ENCODE data around the gene GPR152.

Gene GPR152

DNA sequence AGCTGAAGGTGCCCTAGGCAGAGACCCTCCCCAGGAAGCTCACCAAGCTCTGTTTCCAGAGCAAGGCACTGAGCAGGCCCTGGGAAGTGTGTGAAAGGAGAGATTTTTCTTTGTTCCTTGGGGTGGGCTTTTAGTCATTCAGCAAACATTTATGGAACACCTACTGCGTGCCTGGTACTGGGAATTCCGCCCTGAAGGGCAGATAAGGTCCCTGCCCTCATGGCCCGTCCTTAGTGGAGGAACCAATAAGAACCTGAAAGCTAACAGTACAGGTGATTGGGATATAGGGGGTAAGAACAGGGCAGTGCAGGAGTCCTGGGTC lies 12.6 kb upstream of the GPR152 start:
- DNase-seq (ENCODE audit: low spot score): no peak

DNA sequence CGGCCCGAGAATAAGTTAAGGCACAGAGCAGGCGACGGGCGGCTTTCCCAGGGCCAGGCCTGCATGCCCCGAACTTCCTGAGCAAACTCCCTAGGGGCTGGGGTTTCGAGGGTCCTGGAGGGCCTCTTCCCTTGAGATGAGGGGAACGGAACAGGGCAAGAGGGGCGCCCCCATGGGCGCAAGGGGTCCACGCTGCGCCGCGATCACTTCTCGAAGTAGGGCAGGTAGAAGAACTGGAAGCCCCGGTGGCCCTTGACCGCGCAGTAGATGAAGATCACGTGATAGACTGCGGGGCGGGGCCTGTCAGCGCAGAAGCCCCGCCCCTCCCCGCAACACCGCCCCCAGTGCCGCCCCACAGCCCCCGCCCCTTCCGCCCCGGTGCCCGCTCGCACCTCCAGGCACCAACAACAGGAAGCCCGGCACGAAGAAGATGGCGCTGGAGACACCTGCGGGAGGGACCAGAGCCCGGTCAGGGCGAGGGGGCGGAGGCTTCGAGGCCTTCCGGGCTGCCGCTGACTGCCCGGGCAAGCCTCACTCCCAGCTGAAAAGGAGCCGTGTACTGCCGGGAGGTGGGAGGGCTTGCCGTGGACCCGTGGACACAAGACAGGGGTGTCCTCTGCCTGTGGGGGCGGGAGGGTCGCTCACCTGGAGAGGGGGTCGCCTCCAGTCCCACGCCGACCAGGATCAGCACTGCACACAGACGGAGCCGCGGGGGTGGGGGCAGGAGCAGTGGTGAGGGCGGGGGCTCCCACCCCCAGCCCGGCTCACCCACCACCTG lies 12.1 kb upstream of the GPR152 start:
- DNase-seq (ENCODE audit: low spot score): peak; percentile 85

DNA sequence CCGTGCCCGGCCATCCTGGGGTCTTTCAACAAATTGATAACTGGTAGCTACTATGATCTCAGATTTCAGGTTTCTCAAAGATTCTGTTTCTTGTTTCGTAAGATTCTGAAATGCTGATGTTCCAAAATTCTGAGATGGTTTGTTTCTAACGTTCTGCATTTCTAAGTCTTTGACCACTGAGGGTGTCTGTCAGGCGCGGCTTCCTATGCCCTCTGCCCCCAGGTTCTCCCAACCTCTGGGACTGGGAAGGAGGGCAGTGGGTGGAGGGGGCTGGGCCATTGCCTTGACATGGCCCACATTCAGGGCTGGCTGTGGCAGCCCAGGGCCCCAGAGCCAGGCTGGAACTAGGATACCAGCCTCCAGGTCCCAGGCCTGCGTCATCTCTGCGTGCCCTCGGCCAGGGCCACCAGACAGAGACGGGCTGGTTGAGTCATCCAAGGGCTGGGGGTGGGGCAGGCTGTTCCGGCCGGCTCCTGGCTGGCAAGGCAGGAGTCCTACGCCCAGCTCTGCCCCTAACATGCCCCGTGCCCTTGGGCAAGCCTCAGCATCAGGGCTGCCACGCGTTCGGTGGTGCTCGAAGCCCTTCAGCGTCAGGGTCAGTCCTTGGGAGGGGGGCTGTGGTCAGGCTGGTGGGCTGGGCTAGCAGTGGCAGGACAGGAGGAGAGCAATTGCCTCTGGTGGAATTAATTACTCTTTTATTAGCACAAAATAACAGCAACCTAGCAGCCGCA lies 11.3 kb upstream of the GPR152 start:
- DNase-seq (ENCODE audit: low spot score): peak; percentile 72

DNA sequence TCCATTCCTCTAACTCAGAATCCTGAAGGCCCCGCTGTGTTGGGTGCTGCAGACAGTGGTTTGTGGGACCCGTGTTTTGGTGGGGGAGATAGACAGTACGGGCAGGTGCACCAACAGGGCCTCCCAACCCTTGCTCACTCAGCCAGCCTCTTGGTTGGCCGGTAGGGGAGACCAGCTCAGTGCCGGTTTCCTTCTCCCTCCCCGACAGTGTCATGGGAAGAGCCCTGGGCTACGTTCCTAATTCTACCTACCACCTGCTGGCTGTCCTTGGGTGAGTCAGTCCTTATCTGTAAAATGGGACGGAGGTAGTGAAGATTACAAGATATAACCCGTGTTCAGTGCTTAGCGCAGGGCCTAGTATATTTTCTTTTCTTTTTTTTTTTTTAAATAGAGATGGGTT lies 10.7 kb upstream of the GPR152 start:
- DNase-seq (ENCODE audit: low spot score): no peak

DNA sequence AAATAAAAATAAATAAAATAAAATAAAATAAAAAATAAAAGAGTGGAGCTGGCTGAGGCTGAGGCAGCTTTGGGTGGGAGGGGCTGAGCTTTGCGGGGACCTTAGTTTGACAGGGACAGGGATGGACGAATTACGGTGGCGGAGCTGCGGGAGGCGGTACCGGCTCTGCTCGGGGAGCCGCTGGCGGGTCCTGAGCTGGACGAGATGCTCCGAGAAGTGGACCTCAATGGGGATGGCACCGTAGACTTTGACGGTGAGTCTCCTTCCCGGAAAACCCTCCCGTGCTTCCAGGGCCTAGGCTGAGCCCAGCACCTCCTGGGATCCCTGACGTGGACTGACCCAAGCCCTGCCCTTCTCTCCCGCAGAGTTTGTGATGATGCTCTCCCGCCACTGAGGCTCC lies 5.7 kb upstream of the GPR152 start:
- no peak for DNase-seq (ENCODE audit: low spot score)

DNA sequence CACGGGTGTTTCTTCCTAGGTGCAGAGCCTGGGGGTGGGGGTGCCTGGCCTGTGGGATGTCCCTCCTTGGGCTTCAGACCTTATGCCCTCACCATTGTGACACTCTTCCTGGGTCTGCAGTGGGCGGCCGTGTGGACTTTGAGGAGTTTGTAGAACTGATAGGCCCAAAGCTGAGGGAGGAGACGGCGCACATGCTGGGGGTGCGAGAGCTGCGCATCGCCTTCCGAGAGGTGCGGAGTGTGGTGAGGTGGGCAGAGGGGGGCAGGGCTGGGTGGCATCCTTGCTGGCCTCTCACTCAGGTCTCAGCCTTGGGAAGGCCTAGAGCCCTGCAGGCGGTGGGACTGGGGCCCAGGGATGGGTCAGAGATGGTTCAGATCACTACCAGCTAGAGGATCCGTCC lies 4.9 kb upstream of the GPR152 start:
- no peak for DNase-seq (ENCODE audit: low spot score)

DNA sequence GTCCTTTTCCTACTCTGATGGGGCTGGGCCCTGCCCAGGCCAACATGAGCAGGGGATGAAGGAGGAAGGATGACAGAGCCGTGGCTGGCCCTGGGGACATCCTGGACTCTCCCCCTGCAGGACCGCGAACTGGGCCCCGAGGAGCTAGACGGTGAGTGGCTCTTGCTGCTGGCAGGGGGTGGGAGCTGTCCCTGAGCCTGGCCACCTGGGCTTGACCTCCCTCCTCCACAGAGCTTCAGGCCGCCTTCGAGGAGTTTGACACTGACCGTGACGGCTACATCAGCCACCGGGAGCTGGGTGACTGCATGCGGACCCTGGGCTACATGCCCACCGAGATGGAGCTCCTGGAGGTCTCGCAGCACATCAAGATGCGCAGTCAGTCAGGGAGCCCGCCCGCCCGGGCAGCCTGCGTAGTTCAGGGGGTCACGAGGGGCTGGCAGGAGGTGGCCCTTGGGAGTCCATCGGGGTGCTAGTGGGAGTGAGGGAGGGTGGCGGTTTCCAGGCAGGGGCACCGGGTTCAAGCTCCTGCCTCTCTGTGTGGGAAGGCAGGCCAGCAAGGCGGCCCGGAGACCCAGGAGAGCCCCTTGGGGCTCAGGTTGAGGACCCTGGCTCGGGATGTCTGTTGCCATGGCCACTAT lies 3.7 kb upstream of the GPR152 start:
- DNase-seq (ENCODE audit: low spot score): no peak

DNA sequence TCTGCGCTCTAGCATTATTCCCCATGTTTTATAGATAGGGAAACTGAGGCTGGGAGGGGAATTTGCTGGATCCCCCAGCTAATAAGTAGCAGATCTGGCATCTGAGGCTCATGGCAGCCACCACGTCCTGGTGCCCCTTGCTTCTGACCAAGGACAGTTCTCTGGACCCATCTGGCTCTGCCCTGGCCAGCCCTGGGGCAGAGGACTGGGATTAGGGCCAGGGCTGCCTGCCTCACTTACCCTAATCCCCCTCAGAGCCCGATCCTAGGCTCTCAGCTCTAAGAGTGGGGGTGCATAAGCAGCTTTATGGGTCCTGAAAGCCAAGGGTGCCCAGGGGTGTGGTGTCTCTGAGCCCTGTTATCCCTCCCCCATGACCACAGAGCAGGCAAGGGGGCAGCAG lies 2.5 kb upstream of the GPR152 start, which contains the start of gene CABP4:
Gene CABP4, plus strand, starts transcription at position 301 of the 400 bp plus-strand sequence. Its CDS starts 70 bp downstream, at position 371.
- DNase-seq (ENCODE audit: low spot score): no peak

DNA sequence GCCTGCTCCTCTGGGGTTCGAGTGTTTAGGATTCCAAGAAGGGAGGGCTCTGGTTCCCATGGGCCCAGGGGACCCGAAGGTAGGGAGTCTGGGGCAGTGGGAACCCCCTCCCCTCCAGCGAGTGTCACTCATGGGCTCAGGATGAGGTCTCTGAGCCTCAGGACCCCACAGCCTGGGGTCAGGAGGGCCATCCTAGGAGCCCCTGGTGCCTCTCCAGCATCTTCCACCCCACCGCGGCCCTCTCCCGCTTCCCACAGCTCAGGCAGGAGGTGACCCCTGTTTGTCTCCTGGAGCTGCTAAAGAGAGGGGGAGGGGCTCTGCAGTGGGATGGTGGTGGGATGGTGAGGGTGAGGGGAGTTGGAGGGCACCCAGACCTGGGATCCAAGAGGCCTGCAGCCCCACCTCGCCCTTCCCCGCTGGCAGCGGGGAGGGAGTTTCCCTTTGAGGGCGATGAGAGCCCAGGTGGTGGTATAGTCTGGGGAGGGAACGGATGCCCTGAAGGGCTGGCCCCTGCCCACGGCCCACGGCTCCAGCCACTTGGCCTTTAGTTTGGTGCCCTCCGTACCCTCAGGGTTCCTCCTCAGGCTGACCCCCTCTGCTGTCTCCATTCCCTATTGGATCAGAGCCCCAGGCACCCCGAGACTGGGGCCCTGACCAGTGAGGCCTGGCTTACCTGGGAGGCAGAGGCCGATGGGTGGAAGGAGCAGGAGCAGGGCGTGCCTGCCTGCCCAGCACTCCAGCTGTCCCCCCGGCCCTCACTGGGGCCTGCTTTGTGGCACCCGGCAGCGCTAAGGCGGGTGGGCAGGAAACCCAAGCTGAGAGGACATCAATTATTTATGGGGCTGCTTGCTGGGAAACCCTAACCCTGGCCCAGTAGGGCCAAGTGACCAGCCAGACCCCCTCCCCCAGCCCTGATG lies 1.5 kb upstream of the GPR152 start:
- DNase-seq (ENCODE audit: low spot score): no peak

DNA sequence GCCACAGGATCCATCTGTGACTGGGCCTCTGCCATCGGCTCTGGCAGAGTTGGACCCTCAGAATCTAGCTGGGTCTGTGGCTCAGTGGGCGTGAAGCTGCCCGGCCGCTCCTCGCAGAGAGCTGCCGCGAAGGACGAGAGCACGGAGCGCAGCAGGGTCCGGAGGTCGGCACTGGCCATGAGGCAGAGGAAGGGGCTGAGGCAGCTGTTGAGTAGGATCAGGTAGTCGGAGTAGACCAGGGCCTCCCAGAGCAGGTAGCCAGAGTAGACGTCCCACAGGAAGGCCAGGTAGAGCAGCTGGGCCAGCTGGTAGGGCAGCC lies 912 bp downstream of the GPR152 start:
- DNase-seq (ENCODE audit: low spot score): no peak

DNA sequence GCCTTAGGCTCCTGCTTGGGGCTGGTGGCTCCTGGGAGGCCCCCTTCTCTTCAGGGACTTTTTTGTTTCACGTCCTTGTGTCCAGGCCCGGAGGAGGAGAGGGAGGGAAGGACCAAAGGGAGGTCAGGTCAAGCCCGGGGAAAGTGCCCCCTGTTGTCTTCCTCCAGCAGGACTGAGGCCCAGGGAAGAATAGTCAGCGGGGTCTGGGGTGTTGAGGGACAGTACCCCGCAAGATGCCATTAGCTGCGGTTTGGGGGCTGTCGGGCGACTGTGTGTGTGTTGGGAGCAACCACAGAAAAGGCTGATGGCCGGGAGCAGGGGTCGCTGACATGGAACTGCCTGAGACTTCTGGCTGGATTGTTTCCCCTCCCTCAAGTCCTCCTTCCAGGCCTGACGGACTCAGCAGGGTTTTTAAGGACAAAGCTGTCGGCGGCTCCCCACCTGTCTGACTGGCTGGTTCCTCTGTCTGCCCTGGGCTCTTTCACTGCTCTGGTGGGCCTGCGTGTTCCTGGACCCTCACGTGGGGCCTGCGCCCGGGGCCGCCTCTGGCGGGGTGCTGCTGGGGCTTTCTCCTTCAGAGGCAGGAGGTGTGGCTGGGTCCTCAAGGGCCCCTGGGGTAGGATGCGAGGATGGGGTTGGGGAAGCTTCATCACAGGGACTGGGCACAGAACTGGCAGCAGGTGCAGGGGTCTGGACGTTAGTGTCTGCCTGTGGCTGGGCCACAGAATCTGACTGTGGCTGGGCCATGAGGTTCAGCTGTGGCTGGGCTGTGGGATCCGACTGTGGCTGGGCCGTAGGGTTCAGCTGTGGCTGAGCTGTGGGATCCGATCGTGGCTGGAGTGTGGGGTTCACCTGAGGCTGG lies 1.5 kb downstream of the GPR152 start:
- DNase-seq (ENCODE audit: low spot score): no peak

DNA sequence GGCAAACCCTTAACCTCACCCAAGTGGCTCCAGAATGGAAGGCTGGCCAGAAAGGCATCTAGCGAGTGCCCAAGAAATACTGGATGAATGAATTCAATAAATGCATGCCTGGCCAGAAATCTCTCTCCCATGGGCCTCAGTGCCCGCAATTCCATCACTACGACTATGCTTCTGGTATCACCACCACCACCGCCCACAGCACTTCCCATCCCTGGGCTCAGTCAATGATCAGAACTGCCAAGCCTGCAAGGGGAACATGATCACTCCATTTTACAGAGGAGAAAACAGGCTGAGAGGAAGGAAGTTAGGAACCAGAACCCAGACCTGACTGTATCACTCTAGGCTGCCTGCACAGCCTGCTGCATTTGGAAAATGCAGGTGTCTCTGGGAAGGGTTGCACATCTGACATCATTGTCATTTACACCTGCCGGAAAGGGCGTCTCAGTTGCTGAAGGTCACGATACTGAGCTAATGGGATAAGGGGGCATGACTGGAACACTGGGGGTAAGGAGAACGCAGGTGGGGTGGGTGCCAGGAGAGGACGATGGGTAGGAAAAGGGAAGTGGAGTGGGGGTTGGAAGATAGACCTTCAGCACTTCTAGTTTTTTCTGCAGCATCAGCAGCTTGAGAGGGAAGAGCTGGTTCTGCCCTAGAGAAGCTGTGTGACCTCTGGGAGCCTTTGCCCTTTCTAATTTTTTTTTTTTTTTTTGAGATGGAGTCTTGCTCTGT lies 3.2 kb downstream of the GPR152 start:
- DNase-seq (ENCODE audit: low spot score): no peak

DNA sequence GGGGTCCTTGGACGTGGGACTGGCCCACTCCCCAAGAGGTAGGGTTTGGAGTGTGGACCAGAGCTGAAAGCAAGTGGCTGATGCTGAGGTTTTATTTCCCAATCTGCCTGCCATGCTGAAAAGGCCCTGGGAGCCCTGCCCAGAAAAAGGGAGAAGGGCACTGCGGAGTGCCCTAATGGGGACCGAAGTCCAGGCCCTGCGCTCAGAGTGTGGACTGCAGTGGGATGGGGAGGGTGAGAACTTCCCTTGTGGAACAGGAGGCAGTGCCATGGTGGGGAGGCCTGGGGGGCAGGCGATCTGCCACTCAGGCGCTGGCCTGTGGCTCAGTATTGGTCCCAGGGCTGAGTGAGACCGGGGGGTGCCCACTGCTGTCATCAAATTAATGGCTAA lies 4.3 kb downstream of the GPR152 start:
- no peak for DNase-seq (ENCODE audit: low spot score)

DNA sequence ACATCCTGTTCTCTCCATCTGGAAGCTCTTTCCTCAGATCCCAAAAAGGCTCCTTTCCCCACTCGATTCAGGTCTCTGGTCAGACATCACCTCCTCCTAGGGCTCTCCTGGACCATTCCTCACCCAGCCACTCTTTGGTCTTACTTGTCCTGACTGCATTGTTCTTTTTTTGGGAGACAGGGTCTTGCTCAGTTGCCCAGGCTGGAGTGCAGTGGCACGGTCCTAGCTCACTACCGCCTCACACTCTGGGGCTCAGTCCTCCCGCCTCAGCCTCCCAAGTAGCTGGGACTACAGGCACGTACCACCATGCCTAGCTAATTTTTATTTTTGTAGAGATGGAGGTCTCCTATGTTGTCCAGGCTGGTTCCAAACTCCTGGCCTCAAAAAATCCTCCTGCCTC lies 7.0 kb downstream of the GPR152 start:
- DNase-seq (ENCODE audit: low spot score): no peak

DNA sequence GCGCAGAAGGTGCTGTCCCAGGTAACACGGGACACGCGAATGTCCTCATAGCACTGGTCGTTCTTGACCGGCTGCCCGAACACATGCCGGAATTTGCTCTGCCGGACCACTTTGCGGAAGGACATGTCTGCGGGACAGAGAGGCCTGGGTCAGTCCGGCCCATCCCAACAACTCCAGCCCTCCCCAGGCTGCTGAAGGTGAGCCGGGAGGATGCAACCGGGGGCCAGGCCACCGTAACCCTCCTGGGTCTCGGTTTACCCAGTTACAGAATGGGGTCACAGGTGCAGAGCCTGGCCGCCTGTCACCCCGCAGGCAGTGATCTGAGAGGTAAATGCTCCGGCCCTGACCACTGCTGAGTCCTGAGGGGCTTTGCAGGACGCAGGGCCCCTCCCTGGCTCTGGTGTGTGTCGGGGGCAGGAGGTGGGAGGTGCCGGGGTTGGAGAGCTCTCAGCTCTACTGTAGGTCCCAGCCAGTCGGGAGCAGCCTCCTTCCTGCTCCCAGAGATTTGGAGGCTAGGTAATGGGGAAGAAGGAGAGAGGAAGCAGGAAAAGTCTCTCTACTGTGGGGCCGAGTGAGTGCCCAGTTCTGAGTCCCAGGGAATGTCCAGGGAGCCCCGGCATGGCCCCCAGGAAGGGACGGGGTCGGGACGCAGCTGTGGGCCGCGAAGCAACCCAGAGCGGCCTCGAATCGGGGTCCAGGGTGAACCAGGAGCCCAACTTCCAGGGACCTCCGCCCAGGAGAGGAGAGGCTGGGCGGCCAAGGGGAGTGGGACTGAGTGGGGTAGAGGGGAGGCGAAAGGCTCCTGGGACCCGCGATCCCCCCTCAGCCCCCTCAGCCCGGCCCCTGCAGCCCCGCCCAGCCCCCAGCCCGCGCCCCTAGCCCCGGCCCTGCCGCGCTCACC lies 9.8 kb downstream of the GPR152 start:
- DNase-seq (ENCODE audit: low spot score): no peak

DNA sequence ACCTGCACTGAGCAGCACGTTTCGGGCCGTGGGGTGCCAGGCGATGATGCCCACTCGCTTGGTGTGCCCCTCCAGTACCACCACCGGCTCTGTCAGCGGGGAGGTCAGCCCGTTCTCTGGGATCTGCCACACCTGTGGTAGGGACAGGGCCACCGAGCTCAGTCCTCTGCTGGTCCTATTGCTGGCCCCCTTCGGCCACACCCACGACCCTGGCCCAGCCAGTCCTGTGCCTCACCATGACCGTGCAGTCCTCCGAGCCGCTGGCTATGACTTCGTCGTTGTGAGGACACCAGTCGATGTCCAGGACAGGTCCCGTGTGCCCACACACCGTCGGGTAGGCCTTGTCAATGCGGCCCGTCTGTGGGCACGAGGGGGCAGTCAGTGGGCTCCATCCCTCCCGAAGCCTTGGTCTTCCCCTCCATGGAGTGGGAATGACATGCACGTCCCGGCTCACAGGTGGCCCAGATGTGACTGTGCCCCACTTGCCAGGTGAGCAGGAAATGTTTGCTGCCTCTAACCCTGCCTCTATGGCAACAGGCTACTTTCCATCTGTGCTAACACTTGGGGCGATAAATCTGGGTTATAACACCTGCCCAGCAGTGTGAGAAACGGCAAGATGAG lies 10.7 kb downstream of the GPR152 start:
- no peak for DNase-seq (ENCODE audit: low spot score)

DNA sequence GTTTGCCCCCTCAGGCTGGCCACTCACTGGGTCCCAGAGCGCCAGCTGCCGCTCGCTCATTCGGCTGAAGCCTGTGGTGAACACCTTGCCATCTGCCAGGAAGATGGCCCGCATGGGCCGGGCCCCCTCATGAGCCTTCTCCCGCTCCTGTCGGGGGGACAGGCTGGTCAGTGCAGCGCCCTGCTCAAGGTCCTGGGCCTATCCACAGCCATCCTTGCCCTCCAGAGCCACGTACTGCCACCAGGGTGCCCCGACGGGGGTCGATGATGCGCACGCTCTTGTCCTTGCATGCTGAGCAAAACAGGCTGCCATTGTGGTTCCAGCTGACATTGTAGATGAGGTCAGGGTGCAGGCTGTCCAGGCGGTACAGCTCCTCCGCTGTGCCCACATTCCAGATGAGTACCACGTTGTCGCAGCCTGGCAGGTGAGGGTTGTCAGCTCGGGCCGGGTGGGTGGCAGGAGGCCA lies 11.4 kb downstream of the GPR152 start:
- no peak for DNase-seq (ENCODE audit: low spot score)

DNA sequence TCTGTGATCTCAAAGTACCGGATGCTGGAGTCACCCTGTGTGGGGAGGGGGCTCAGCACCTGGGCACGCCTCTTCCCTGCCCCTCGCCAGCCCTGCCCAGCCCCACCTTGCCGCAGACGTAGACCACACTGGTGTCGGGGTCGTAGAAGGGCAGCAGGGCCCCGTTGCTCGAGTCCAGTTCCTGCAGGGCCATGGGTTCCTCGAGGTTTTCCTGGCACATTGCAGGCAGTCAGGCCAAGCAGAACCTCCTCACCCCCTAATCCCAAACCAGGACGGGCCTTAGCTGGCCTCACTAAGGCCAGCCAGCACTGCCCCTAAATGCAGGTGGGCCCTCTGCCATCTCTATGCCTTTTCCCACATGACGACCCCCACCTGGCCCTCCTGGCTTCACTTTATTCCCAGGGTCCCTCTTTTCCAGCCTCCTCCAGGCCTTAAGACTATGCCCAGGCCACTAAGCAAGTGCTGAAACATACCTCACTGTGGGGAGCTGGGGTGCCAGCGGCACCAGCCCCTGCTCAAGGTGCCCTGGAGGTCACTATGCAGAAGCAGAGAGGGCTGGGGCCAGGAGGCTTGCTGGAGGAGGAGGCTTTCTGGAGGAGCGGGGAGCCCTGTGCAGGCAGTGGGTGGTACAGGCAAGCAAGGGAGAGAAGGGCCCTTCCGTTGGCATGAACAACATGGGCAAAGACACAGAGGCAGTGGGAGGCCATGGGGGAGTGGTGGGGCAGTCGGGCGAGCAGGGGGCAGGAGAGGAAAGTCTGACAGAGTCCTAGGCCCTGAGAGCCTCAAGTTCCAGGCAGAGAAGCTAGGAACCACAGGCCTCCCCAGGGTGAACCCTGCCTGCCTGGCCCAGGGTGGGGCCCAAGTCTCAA lies 12.1 kb downstream of the GPR152 start:
- no peak for DNase-seq (ENCODE audit: low spot score)

Measured in COLO829 (cell line).